PC-9 (cell line): ENCODE measurements around the gene CREBBP. TPM values are rescaled to one million over a fixed set of nuclear protein-coding genes. Genes with fewer than 3 reads are reported as not detected.

ENCODE experiments used
- BruUV-seq: library from RNA; stranded (reverse); fragments of 400-500 nt; replicated peaks from 2 replicates; lab custom pipeline; 2021; lab: Mats Ljungman, UMichigan
- CTCF ChIA-PET: fragments of 300-600 bp; sonication (Branson Sonifier 250); formaldehyde crosslinking; loops from one replicate; lab custom pipeline; 2022; ENCODE audit warnings: antibody characterized with exemption; lab: Charles Lee
- POLR2A ChIA-PET: fragments of 300-600 bp; sonication (Branson Sonifier 250); formaldehyde crosslinking; loops from one replicate; lab custom pipeline; 2022; ENCODE audit warnings: antibody characterized with exemption; ENCODE audit not compliant: unreplicated experiment; lab: Charles Lee
- DNase-seq, 2 experiments: peaks; one replicate each; pipeline versions ENCODE4 v3.0.0 to v3.0.0-alpha.2; 2015 to 2022; ENCODE audit warnings: mixed read lengths in 1 of 2
- H2AFZ ChIP-seq: fragments of 200-600 bp; sonication (generic); 2 replicates; pipeline ENCODE4 v1.8.1; 2017; ENCODE audit warnings: antibody characterized with exemption
- H3F3A ChIP-seq: fragments of 200-600 bp; sonication (generic); 2 replicates; pipeline ENCODE4 v1.8.1; 2017; ENCODE audit warnings: antibody characterized with exemption, mild to moderate bottlenecking, low read depth; ENCODE audit not compliant: insufficient read depth
- H3K27ac ChIP-seq: fragments of 200-600 bp; sonication (generic); 2 replicates; pipeline ENCODE4 v1.6.1; 2016; ENCODE audit warnings: mixed run types
- H3K27me3 ChIP-seq: fragments of 200-600 bp; sonication (generic); 2 replicates; pipeline ENCODE4 v1.6.1; 2016; ENCODE audit warnings: low read depth, mixed run types; ENCODE audit not compliant: insufficient read depth
- H3K36me3 ChIP-seq: fragments of 200-600 bp; sonication (generic); 2 replicates; pipeline ENCODE4 v1.6.1; 2016; ENCODE audit warnings: low read depth, mixed run types
- H3K4me1 ChIP-seq: fragments of 200-600 bp; sonication (generic); replicated peaks from 2 replicates; pipeline ENCODE4 v1.6.1; 2016; ENCODE audit warnings: mixed run types; ENCODE audit not compliant: insufficient read depth
- H3K4me2 ChIP-seq: fragments of 200-600 bp; sonication (generic); 2 replicates; pipeline ENCODE4 v1.6.1; 2017; ENCODE audit warnings: mixed run types
- H3K4me3 ChIP-seq: fragments of 200-600 bp; sonication (generic); 2 replicates; pipeline ENCODE4 v1.6.1; 2016; ENCODE audit warnings: mixed run types
- H3K79me2 ChIP-seq: fragments of 200-600 bp; sonication (generic); 2 replicates; pipeline ENCODE4 v1.6.1; 2017; ENCODE audit warnings: low read depth, mixed run types
- H3K9me2 ChIP-seq: fragments of 200-600 bp; sonication (generic); 2 replicates; pipeline ENCODE4 v1.8.1; 2017; ENCODE audit warnings: mild to moderate bottlenecking; ENCODE audit not compliant: insufficient read depth
- H3K9me3 ChIP-seq: fragments of 200-600 bp; sonication (generic); 2 replicates; pipeline ENCODE4 v1.8.1; 2016; ENCODE audit warnings: low read depth; ENCODE audit not compliant: insufficient read depth
- H4K20me1 ChIP-seq: fragments of 200-600 bp; sonication (generic); 2 replicates; pipeline ENCODE4 v1.8.1; 2017; ENCODE audit not compliant: insufficient read depth
- CTCF ChIP-seq: fragments of 200-600 bp; sonication (generic); conservative IDR thresholded peaks from 2 replicates; pipeline ENCODE4 v1.6.1; 2017; ENCODE audit warnings: mixed run types, antibody characterized with exemption, mild to moderate bottlenecking, moderate library complexity
- EZH2 ChIP-seq: fragments of 200-600 bp; sonication (generic); IDR thresholded peaks from 2 replicates; pipeline ENCODE4 v1.8.0; 2017; ENCODE audit warnings: antibody characterized with exemption, low read depth
- intact Hi-C: fragments of 100-400 bp; cut with micrococcal nuclease; formaldehyde crosslinking; loops from one replicate; pipeline ENCODE4 v1.10.0; 2022; ENCODE audit not compliant: unreplicated experiment
- total RNA-seq: library from RNA; stranded (reverse); gene quantifications from 2 replicates; pipeline ENCODE4 v1.2.3, GENCODE V29; 2021

The CREBBP gene
- total RNA-seq, 1 experiment from 2014 or later = 74.9 TPM

DNA sequence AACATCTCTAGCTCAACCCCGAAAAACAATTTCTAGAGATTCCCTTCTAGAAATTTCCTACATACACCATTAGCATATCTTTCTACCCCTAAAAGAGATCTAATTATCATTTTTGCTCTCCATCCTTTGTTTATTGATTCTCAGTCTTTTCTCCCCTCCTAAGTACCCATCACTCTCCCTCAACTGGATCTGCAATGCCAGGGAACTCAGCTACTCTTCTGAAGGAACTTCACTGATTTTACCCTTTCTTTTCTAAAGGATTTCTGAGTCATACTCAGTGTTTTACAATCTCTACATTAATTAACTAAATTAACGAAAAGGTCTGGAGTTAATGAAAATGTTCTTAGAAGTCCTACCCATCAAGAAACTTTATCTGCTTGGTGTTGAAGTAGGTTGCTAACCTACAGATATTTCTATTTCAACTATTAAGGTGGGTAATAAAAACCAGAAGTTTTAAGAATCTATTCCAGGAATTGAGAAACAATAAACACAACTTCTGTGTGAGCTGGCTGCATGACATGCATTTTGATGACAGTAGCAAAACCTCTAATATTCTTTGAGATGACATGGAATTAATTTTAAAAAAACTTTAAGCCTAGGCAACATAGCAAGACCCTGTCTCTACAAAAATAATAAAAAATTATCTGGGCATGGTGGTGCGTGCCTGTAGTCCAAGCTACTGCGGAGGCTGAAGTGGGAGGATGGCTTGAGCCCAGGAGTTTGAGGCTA is 13.6 kb downstream of the CREBBP start:
- POLR2A ChIA-PET = interaction anchor here (0.7 kb wide), 1 partner anchor 507 kb away, joined by 18 read pairs; no protein-coding TSS in a partner anchor

GRCh38 chr16:3865241-3865640 is 15.3 kb downstream of the CREBBP start:
- ChIA-PET POLR2A (no interaction called here), CTCF (interaction anchor here (0.6 kb wide), 1 partner anchor 12 kb away, joined by 3 read pairs; no protein-coding TSS in a partner anchor)
- Histone ChIP-seq H3K27me3 (no peaks in the 10 kb centered on the region), H3K4me1 (no peaks in the 10 kb centered on the region), H3K4me3 (no peak overlapping the region), H3K27ac (no peak overlapping the region), H3K4me2 (no peak overlapping the region), H3K36me3 (no peaks in the 10 kb centered on the region), H3K9me2 (no peaks in the 10 kb centered on the region), H3F3A (no peaks in the 10 kb centered on the region; the same call in 1 of the 2 replicates), H4K20me1 (peaks cover 93% of the 10 kb centered on the region), H3K9me3 (no peaks in the 10 kb centered on the region), H2AFZ (no peak overlapping the region), H3K79me2 (peaks cover 98% of the 10 kb centered on the region)
- DNase-seq = no peak
- TF ChIP-seq EZH2 (no peak), CTCF (no peak)
- BruUV-seq = no TSS peak
- intact Hi-C loops = no loop called here

More for the DNA sequence above, 13.6 kb downstream of the CREBBP start:
- BruUV-seq = no TSS peak
- Histone ChIP-seq H3F3A (peaks cover 6% of the 10 kb centered on the region; the same call in 1 of the 2 replicates), H2AFZ (no peak overlapping the region), H3K4me3 (no peak overlapping the region), H3K27ac (no peak overlapping the region), H3K4me1 (peaks cover 14% of the 10 kb centered on the region), H4K20me1 (peaks cover 95% of the 10 kb centered on the region), H3K9me3 (no peaks in the 10 kb centered on the region), H3K79me2 (peaks cover 98% of the 10 kb centered on the region), H3K36me3 (no peaks in the 10 kb centered on the region), H3K4me2 (no peak overlapping the region), H3K27me3 (no peaks in the 10 kb centered on the region), H3K9me2 (no peaks in the 10 kb centered on the region)
- CTCF ChIA-PET = interaction anchor here (0.6 kb wide), 2 partner anchors 220 to 243 kb away, joined by 4 to 5 read pairs; no protein-coding TSS in a partner anchor
- intact Hi-C loops = no loop called here
- TF ChIP-seq EZH2 (no peak), CTCF (no peak)
- DNase-seq = no peak

DNA sequence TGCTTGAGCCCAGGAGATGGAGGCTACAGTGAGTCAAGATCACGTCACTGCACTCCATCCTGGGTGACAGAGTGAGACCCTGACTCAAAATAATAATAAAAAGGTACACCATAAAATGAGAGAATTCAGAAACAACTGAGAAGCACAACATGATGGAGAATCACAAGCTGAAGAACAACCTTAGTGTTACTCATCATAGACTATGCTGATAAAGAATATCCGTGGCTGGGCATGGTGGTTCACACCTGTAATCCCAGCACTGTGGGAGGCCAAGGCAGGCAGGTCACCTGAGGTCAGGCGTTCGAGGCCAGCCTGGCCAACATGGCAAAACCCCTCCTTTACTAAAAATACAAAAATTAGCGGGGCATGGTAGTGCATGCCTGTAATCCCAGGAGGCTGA is 16.0 kb downstream of the CREBBP start:
- intact Hi-C loops = no loop called here
- Histone ChIP-seq H3K36me3 (no peaks in the 10 kb centered on the region), H3K9me2 (no peaks in the 10 kb centered on the region), H3K27ac (no peak overlapping the region), H3K4me3 (no peak overlapping the region), H3K4me2 (no peak overlapping the region), H4K20me1 (peaks cover 91% of the 10 kb centered on the region), H3K27me3 (no peaks in the 10 kb centered on the region), H3F3A (no peaks in the 10 kb centered on the region; the same call in 1 of the 2 replicates), H3K79me2 (peaks cover 98% of the 10 kb centered on the region), H2AFZ (no peak overlapping the region), H3K9me3 (no peaks in the 10 kb centered on the region), H3K4me1 (no peaks in the 10 kb centered on the region)
- CTCF ChIA-PET = no interaction called here
- TF ChIP-seq EZH2 = no peak
- no peak for TF ChIP-seq CTCF
- BruUV-seq = no TSS peak
- DNase-seq = no peak
- POLR2A ChIA-PET = interaction anchor here (0.5 kb wide), 1 partner anchor 319 kb away, joined by 3 read pairs; no protein-coding TSS in a partner anchor
